ENCODE results near the gene RNPC3.

Gene RNPC3, protein sequence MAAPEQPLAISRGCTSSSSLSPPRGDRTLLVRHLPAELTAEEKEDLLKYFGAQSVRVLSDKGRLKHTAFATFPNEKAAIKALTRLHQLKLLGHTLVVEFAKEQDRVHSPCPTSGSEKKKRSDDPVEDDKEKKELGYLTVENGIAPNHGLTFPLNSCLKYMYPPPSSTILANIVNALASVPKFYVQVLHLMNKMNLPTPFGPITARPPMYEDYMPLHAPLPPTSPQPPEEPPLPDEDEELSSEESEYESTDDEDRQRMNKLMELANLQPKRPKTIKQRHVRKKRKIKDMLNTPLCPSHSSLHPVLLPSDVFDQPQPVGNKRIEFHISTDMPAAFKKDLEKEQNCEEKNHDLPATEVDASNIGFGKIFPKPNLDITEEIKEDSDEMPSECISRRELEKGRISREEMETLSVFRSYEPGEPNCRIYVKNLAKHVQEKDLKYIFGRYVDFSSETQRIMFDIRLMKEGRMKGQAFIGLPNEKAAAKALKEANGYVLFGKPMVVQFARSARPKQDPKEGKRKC

DNA sequence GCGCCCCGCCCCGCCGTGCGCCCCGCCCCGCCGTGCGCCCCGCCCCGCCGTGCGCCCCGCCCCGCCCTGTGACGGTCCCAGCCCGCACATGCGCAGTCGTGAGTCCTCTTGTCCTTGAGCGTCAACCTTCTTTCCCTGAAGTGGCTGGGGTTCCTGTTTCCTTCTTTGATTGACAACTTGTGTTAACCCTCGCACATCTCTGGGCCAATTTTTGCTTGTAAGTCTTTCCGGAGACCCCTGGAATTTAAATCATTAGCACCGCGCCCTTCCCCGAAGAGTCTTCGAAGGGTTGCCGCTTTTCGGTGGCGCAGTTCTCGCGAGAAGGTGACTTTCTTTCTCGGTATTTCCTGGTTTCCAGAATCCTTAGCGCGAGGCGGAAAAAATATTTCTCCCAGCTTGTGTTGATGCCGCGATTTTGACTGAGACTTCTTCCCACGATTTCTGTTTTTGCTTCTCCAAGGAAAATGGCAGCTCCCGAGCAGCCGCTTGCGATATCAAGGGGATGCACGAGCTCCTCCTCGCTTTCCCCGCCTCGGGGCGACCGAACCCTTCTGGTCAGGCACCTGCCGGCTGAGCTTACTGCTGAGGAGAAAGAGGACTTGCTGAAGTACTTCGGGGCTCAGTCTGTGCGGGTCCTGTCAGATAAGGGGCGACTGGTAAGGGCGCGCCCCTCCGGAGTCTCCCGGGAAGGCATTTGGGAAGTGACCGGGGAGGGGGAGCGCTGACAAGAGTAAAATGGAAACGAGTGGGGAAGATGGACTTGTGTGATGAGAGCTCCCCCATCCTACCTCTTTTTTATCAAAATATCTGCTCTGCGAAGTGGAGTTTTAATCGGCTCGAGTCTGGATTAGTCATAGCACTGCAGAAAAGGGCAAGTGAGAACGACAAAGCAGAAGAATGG, at the start of gene RNPC3:
Gene RNPC3 (plus strand): TSS at position 93 of the 901 bp plus-strand sequence. CDS start 372 bp downstream, at position 465.
- DNase-seq = peak; percentile 91

DNA sequence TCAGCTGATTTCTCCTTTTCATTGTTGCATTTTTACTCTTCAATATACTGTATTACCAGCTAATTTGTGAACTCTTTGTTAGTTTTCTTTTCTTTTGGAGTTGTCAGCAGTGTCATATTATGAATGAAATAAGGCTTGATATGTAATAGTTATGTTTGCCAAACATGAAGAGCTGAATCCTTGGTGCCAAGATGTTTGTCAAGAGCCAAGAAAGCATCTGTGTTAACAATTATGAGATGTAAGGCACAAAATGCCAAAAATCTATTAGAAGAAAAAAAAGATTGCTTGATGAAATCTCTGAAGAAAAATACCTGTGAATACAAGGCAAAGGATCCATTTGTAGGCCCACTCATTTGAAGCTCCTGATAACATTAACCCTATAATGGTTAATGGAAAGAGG, 48.4 kb upstream of the RNPC3 start:
- no peak for DNase-seq

DNA sequence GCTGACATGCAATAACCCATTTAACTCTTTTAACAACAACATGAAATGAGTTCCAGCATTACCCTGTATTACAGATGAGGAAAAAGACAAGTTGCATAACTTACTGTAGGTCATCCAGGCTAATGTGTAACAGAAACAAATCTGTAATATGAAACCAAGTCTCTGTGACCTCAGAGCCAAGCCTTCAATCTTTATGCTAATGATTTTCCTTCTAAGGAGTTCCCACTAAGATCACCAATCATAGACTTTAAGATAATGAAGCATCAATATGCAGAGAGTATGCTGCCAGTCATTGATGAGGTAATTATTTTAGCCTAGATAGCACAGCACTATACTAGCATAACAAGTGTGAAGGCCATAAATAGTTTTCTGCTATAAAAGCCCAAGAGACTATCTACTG, 35.6 kb upstream of the RNPC3 start:
- peak; percentile 52 for DNase-seq

DNA sequence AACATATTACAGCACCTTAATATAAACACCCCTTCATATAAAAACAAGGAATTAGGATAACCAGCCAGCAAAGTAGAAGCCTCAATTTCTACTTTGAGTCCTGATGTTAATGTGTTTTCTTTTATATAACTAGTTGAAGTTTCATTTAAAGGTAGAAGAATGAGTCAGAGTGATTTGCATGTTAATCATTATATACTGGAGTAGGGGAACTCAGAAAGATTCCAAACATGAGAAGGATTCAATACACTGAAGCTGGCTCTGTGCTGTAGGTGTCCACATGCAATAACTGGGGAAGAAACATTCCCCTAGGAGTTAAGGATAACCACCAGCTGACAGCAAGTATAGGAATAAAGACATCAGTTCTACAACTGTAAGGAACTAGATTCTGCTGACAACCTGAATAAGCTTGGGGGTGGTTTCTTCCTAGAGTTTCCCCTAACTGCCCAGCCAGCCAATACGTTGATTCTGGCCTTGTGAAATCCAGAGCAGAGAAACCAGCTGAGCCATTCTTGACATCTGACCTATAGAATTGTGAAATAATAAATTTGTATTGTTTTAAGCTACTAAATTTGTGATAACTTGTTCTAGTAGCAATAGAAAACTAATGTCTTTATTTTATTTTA, 33.4 kb upstream of the RNPC3 start:
- peak; percentile 25 for DNase-seq

DNA sequence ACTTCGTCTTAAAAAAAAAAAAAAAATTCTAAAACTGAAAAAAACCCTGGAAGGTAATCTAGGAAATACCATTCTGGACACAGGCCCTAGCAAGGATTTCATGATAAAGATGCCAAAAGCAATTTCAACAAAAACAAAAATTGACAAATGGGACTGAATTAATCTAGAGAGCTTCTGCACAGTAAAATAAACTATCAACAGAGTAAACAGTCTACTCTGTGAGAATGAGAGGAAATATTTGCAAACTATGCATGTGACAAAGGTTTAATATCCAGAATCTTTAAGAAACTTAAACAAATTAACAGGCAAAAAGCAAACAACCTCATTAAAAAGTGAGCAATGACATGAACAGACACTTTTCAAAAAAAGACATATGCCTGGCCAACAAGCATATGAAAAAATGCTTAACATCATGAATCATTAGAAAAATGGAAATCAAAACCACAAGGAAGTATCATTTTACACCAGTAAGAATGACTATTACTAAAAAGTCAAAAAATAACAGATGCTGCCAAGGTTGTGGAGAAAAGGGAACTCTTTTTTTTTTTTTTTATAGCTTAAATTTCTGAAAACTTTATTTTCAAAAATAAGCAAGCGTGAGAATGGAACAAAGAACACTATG, 29.4 kb upstream of the RNPC3 start:
- no peak for DNase-seq

DNA sequence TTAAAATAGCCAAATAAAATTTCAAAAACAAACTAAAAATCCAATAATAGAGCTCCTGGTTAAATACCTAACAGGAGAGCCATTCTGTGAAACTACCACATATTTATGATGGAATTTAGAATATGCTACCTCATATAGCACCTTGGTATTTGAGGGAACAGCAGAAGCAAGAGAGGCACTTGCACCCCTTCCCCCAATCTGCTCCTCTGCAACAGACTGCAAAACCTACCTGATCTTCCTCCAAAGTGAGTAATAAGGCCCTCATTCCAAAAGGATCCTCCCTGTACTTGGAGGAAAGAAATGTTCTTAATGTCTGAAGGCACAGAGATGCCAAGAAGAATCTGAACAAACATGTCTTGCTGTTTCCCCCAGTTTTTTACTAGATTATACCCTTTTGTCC, 28.1 kb upstream of the RNPC3 start:
- no peak for DNase-seq

DNA sequence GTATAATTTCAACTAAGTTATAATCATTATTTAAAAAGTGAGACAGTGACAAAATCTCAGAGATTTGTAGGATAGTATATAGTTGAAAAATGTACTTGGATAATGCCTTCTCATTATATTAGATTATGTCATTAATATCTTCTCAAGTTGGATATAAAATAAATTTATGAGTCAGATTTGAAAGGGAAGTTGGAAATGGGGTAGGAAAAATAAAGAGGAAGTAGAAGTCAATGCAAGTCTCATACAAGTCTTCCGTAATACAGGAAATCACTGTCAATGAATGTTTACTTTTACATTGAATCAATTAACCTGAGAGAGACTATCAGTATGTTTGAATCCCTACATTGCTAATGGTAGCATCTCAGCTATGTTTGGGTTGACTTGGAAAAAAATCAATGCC, 16.2 kb upstream of the RNPC3 start:
- DNase-seq = no peak

DNA sequence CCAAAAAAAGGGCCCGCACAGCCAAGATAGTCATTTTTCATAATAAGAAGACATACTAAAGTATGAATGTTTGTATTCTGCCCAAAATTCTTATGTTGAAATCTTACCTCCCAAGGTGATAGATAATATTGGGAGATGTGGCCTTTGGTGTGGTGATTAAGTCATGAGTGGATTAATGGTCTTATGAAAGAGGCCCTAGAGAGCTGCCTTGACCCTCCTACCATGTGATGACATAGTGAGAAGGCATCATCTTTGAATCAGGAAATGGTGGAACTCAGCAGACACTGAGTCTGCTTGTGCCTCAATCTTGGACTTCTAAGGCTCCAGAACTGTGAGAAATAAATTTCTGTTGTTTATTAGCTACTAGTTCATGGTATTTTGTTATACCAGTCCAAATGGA, 11.8 kb upstream of the RNPC3 start:
- no peak for DNase-seq

DNA sequence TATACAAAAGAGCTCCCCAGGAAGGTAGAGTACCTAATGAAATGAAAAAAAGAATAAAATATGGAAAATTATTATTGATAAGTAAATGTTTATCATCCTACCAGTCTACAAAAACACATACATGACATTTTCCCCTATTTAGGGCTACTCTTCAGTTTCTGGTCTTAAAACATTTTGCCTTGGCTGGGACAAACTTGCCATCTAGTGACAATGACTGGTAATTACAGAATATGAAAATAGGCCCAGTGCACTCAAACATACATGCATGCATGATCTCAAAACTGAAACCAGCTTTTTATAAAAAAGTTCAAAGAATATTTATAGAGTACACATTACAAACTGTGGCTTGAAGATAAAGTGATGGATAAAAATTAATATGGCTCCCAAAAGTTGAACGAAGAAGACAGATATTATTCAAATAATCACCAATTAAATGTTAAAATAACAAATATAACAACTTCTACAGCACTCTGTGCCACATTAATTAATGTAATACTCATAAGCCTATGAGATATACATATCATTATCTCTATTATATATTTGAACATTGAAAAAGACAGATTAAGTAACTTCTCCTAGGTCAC, 10.5 kb upstream of the RNPC3 start:
- DNase-seq = peak; percentile 25

DNA sequence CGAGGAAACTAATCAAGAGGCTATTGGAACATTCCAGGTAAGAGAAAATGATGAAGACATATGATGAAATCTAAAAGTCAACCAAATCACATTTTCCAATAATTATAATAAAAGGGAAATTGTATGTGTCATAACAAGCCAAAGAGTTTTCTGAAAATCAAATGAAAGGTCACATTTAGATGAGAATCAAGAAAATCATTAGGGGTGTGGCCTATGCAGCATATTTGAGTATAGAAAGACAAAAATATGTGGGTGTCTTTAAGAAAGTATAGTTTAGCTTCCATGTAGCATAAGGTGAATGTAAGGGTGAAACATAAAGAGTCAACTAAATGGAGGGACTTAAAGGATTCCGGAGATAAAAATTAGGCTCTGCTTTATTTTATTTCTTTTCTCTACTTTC, 9.2 kb upstream of the RNPC3 start:
- no peak for DNase-seq

DNA sequence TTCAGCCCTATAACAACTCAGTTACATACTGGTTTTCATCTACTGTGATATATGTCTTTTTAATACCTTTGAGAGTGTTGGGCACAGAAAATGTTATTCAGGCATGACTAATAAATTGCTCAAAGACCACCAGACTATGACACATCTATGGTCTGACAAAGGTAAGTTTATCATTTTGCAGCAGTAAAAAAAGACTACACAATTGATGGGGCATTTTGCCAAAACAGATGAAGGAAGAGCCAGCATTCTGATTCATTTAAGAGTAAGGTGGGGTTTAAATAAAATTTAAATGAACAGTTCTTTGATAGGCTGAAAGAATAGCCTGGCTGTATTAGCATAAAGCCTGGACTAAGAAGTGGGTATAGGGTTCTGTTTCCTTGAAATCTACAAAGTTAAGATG, 8.8 kb upstream of the RNPC3 start:
- DNase-seq = peak; percentile 36

DNA sequence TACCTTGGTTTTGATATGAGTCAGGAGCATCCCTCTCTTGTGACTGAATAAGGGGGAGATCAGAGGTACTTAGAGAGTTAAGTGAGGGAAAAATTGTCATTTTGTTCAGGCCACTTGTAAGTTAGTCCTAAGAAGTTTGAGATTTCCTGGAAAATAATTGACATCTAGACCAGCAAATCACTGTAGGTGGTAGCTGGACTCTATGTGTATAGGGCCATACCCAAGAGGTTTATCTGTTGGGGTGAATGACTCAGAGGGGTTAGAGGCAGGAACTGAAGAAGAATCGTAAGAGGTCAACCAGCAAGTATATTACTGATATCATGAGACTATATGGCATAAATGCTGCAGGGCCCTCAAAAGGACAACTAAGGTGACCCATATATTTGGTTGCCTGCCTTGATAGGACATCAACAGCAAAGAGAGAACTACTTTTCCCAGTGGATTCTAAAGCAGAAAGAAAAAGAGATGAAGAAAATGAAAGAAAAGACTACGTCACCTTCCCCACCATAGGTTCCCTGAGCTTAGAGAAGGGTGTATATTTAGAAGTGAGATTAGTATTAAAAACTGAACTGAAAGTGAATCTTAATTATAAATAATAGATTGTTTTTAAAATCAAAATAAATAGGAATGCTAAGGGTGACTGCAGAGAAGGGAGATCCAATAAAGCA, 8.0 kb upstream of the RNPC3 start:
- DNase-seq = no peak

DNA sequence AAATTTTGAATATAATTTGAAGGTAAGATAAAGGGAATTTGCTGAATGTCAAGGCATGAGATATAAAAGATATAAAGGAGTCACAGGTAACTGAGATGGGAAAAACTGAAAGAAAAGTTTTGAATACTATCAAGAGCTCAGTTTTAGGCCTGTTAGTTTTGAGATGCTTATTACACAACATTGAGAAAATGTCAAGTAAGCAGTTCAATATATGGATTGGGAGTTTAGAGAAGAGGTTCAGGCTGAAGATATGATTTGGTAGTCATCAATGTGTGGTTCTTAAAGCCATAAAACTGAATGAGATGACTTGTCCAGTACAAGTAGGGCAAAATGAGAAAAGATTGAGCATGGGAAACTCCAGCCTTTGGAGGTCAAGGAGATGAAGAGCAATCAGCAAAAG, 4.7 kb upstream of the RNPC3 start:
- DNase-seq = no peak

DNA sequence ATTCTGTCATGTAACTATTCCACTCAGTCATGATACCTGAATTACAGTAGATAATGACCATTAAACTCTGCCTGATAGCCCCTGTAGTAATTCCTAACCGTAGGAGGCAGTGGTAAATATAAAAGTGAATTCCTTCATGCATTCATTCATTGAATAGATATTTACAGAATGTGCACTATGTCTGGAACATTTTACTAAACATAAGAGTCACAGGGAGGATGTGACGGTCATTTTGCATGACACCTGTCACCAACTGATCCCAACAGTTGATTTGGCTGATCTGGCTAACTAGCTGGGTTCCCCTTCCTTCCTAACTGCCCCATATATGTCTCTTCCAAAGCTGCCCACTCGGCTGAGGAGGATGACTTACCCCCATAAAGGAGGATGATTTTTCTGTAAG, 2.2 kb upstream of the RNPC3 start:
- no peak for DNase-seq

DNA sequence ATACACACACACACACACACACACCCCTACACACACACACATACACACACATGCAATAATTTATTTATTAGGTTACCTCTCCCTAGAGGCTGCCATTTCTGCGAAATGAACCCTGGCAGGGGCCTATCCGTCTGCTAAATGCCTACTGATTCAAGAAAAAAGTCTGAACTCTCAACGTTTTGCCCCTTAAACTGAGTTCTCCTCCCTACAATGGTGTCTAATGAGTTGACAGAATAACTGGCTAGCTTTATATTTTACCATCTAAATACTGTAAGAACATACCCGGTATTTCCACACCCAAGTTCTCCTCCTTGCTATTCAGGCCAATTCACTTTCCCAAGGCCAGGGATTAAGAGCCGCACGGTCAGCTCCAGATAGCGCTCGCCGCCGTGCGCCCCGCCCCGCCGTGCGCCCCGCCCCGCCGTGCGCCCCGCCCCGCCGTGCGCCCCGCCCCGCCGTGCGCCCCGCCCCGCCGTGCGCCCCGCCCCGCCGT, 339 bp upstream of the RNPC3 start:
- DNase-seq = peak; percentile 58

DNA sequence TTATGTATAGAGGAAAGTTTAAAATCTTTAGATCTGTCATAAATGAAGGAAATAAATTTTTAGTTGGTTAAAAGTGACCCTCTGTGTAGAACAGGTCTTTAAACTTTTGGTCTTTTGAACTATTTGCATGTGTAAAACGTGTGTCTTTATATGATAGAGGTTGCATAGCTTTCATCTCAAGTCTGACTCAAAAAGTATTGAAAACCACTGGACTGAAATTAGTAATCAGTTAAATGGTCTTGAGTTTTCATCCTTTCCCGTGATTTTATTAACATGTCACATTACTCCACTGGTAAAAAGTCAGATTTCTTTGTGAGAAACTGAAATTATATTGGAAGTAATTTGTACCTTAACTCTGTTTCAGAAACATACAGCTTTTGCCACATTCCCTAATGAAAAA, 1.8 kb downstream of the RNPC3 start:
- no peak for DNase-seq

DNA sequence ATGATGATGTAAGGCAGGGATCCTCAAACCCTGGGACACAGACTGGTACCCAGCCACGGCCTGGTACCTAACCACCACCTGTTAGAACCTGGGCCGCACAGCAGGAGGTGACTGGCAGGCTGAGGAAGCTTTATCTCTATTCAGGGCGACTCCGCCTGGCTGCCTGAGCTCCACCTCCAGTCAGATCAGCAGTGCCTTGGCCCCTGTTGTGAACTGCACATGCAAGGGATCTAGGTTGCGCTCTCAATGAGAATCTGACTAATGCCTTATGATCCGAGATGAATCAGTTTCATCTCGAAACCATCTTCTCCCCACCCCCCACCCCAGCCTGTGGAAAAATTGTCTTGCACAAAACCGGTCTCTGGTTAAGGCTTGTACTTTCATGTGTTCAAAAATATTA, 4.2 kb downstream of the RNPC3 start:
- no peak for DNase-seq

DNA sequence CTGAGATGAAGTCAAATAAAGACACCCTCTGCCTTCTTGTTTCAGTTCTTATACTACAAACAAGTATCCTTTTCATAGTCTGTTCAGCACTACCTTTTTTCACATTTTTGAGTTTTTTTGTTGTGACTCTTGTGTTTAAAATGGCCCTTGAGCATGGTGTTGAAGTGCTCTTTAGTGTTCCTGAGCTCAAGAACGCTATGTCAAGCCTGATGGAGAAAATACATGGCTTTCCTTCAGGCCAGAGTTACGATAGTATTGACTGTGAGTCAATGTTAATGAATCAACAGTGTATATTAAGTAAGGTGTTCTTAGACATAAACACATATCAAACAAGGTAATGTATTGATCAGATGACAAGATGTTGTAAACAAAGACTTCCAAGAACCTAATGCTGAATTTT, 12.7 kb downstream of the RNPC3 start:
- DNase-seq = no peak

DNA sequence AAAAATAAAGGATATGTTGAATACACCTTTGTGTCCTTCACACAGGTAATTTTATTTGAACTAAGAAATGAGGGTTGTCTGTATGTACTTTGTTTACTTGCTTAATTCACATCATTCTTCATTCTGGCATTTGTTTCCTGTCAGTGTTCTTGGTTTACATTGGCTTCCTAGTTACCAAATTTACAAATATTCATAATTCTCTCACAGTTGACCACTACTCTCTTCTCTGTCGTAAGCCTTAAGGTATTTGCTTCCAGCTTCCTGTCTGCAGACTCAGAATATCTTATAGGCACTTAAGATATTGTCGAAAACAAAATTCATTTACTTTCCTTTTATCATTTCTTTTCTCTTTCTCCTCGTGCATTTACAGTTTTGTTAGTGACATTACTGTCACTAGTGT, 15.9 kb downstream of the RNPC3 start:
- no peak for DNase-seq

DNA sequence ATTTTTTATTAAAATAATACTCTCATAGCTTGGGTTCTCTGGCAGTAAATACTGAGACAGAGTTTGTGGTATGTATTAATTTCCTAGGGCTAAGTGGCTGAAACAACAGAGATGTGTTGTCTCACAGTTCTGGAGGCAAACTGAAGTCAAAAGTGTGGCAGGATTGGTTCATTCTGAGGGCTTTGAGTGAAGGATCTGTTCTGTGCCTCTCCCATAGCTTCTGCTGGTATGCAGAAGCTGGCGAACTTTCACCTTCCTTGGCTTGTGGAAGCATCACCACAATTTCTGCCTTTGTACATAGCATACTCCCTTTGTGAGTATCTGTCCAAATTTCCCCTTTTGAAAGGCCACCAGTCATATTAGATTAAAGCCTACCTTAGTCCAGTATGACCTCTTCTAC, 21.0 kb downstream of the RNPC3 start:
- no peak for DNase-seq

DNA sequence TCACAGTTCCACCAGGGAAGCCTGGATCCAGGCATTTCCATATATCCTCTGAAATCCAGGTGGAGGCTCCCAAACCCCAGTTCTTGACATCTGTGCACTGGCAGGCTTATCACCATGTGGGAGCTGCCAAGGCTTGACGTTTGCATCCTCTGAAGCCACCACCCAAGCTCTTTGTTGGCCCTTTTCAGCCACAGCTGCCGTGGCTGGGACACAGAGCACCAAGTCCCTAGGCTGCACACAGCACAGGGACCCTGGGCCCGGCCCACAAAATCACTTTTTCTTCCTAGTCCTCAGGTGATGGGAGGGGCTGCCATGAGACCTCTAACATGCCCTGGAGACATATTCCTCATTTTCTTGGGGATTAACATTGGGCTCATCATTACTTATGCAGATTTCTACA, 22.3 kb downstream of the RNPC3 start:
- no peak for DNase-seq

DNA sequence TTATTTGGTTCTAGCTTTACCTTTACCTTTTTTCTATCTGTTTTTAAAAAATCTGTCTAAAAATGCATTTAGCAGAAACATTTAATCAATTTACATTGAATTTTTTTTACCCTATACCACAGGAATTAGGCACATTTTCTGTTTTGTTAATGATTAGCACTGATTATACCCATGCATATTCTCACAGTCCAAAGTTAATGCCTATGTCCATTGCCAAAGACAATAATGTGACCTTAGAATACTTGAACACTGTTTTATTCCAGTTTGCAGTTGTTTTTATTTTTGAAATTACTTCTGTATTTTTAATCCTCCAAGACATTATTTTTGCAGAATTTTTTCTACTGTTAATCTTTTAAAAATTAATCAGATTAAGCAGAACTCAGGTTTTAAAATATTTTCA, 34.9 kb downstream of the RNPC3 start:
- peak; percentile 8 for DNase-seq

Data from kidney glomerular epithelial cell (primary cell).